ENCODE data around the gene AMH. TPM values are rescaled to one million over a fixed set of nuclear protein-coding genes. Genes with fewer than 3 reads are reported as not detected.

AMH gene
- total RNA-seq, 1 experiment from 2014 or later: 42.8 TPM

GRCh38 chr19:2219726-2220125 is 29.4 kb upstream of the AMH start:
- Histone ChIP-seq H4K20me1 (ENCODE audit: insufficient read depth) (no peaks in the 10 kb centered on the region), H3K4me3 (replicated peaks in 1 of 2; ENCODE audit: low read depth in 1 of 2, low read length in 2 of 2) (no peak overlapping the region), H2AFZ (ENCODE audit: low read depth, low read length, poor library complexity, severe bottlenecking) (no peak overlapping the region), H3K4me1 (ENCODE audit: control insufficient read depth in 1 of 2, insufficient read depth in 2 of 2, low read length in 2 of 2) (no peaks in the 10 kb centered on the region), H3K9ac (ENCODE audit: low read length) (no peak overlapping the region), H3K9me3 (ENCODE audit: control insufficient read depth in 1 of 2, insufficient read depth in 1 of 2, low read depth in 1 of 2, low read length in 2 of 2) (no peaks in the 10 kb centered on the region), H3K27ac (ENCODE audit: low read depth, low read length) (no peak overlapping the region), H3K27me3 (ENCODE audit: insufficient read depth, low read length) (no peaks in the 10 kb centered on the region), H3K4me2 (ENCODE audit: low read length) (no peak overlapping the region), H3K36me3 (ENCODE audit: control insufficient read depth in 1 of 2, insufficient read depth in 2 of 2, low read length in 2 of 2) (peaks cover 23 to 32% of the 10 kb centered on the region in 2 experiments; a peak in 3 of 4 replicates), H3K79me2 (ENCODE audit: insufficient read depth, low read length) (peaks cover 4% of the 10 kb centered on the region; the same call in 1 of the 2 replicates), H3K9me2 (ENCODE audit: insufficient read depth) (no peaks in the 10 kb centered on the region)
- POLR2A ChIA-PET: no interaction called here
- TF ChIP-seq EZH2 (IDR thresholded peaks at IDR 0.05): no peak
- BruUV-seq (replicated peaks): no TSS peak
- intact Hi-C loops (cut with micrococcal nuclease): no loop called here
- RAD21 ChIA-PET (ENCODE audit: low non-redundant PET in 1 of 2, low total read pairs in 2 of 2, uncharacterized antibody in 2 of 2, unreplicated experiment in 2 of 2): interaction anchor here in 1 of 2 experiments (0.7 kb wide), 1 partner anchor 64 kb away, joined by 4 read pairs; no protein-coding TSS in a partner anchor
- ATAC-seq: no peak
- CTCF ChIA-PET: no interaction called here
- no peak for DNase-seq (ENCODE audit: low read depth, low spot score)

DNA sequence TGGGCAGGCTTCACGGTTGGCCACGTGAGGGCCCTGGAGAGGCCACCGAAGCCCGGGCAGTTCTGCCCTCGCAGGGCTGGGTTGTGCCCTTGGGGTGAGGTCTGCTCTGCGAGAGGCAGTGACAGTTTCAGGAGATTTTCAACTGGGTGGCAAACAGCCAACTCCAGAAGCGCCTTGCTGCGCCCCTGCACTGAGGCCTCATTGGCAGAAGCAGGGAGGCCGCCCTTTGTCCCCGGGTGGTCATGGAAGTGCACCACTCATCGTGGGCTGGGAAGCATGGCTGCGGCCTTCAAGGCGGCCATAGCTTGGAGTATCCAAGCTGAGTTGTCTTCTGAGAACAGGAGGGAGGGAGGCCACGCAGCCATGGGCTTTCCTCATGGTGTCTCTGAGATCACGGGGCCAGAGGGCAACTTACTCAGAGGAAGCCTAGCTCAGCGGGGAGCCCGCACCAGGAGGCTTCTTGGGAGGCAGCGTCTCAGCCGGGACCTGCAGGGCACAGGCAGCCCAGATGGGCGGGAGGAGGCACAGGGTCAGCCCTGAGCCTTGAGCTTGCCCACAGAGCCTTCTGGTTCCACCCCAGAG is 27.8 kb upstream of the AMH start:
- ChIA-PET RAD21 (ENCODE audit: low non-redundant PET in 1 of 2, low total read pairs in 2 of 2, uncharacterized antibody in 2 of 2, unreplicated experiment in 2 of 2) (no interaction called here), CTCF (interaction anchor here (1.4 kb wide), 1 partner anchor 66 kb away, joined by 21 read pairs; no protein-coding TSS in a partner anchor), POLR2A (no interaction called here)
- intact Hi-C loops (cut with micrococcal nuclease): no loop called here
- peaks cover 4% of the 10 kb centered on the region; the same call in 1 of the 2 replicates for H3K79me2 ChIP-seq (ENCODE audit: insufficient read depth, low read length)
- no TSS peak for BruUV-seq (replicated peaks)
- no peak overlapping the region for H3K27ac ChIP-seq (ENCODE audit: low read depth, low read length)
- H3K9me2 ChIP-seq (ENCODE audit: insufficient read depth): no peaks in the 10 kb centered on the region
- H3K4me2 ChIP-seq (ENCODE audit: low read length): no peak overlapping the region
- H3K4me1 ChIP-seq (ENCODE audit: control insufficient read depth in 1 of 2, insufficient read depth in 2 of 2, low read length in 2 of 2): no peaks in the 10 kb centered on the region
- H3K9ac ChIP-seq (ENCODE audit: low read length): no peak overlapping the region
- no peaks in the 10 kb centered on the region for H3K9me3 ChIP-seq (ENCODE audit: control insufficient read depth in 1 of 2, insufficient read depth in 1 of 2, low read depth in 1 of 2, low read length in 2 of 2)
- no peaks in the 10 kb centered on the region for H3K27me3 ChIP-seq (ENCODE audit: insufficient read depth, low read length)
- H2AFZ ChIP-seq (ENCODE audit: low read depth, low read length, poor library complexity, severe bottlenecking): no peak overlapping the region
- no peak overlapping the region for H3K4me3 ChIP-seq (replicated peaks in 1 of 2; ENCODE audit: low read depth in 1 of 2, low read length in 2 of 2)
- no peak for TF ChIP-seq ELF1 (IDR thresholded peaks at IDR 0.05; ENCODE audit: borderline replicate concordance, low read depth)
- ATAC-seq (no peak), DNase-seq (ENCODE audit: low read depth, low spot score) (no peak)
- H4K20me1 ChIP-seq (ENCODE audit: insufficient read depth): no peaks in the 10 kb centered on the region
- peaks cover 17 to 44% of the 10 kb centered on the region in 2 experiments; a peak in 3 of 4 replicates for H3K36me3 ChIP-seq (ENCODE audit: control insufficient read depth in 1 of 2, insufficient read depth in 2 of 2, low read length in 2 of 2)

Measured in HCT116 (cell line).